SK-N-SH (cell line): ENCODE results near the gene SIM2. TPM values are rescaled to one million over a fixed set of nuclear protein-coding genes. Genes with fewer than 3 reads are reported as not detected.

Experiments
- CTCF ChIA-PET: fragments of 300-600, 350-600 bp; formaldehyde crosslinking; extraction: SDS; loops from one replicate; lab custom pipeline; 2021; lab: Yijun Ruan, JAX
- POLR2A ChIA-PET: fragments of 350-600 bp; sonication (Branson Sonifier 250); formaldehyde crosslinking; extraction: SDS; loops from one replicate; lab custom pipeline; 2020; ENCODE audit warnings: antibody characterized with exemption, inconsistent platforms; lab: Yijun Ruan, JAX
- DNase-seq: peaks from one replicate; pipeline ENCODE4 v3.0.0; 2012
- H2AFZ ChIP-seq: fragments of 200-600 bp; sonication (generic); 2 replicates; pipeline ENCODE4 v1.8.1; 2016; ENCODE audit warnings: antibody characterized with exemption, mild to moderate bottlenecking, low read depth
- H3F3A ChIP-seq: fragments of 200-600 bp; sonication (generic); replicated peaks from 2 replicates; pipeline ENCODE3; 2016; ENCODE audit warnings: antibody characterized with exemption, mild to moderate bottlenecking; ENCODE audit not compliant: insufficient read depth
- H3K27ac ChIP-seq, 2 experiments: fragments of 200-500 bp in 1 of 2; fragments of 200-600 bp in 1 of 2; sonication (Bioruptor generic) in 1 of 2; sonication (generic), shearing (Covaris generic) in 1 of 2; 2 replicates each; pipeline versions ENCODE4 v1.5.1 to v1.6.1; 2014 to 2016; ENCODE audit warnings: low read depth in 2 of 2, inconsistent platforms in 1 of 2, low read length in 1 of 2, mild to moderate bottlenecking in 1 of 2, mixed read lengths in 1 of 2
- H3K27me3 ChIP-seq: fragments of 200-600 bp; sonication (generic), shearing (Covaris generic); 2 replicates; pipeline ENCODE4 v1.6.1; 2016; ENCODE audit warnings: mixed run types; ENCODE audit not compliant: insufficient read depth
- H3K36me3 ChIP-seq, 2 experiments: fragments of 200-500 bp in 1 of 2; fragments of 200-600 bp in 1 of 2; sonication (Bioruptor generic) in 1 of 2; sonication (generic) in 1 of 2; replicated peaks in 1 of 2; 2 replicates each; pipeline versions ENCODE3 to v1.5.1; 2014 to 2016; ENCODE audit warnings: low read length in 1 of 2, mild to moderate bottlenecking in 1 of 2; ENCODE audit not compliant: insufficient read depth in 2 of 2, control insufficient read depth in 1 of 2
- H3K4me1 ChIP-seq, 2 experiments: fragments of 200-500 bp in 1 of 2; fragments of 200-600 bp in 1 of 2; sonication (Bioruptor generic) in 1 of 2; sonication (generic), shearing (Covaris generic) in 1 of 2; 2 replicates each; pipeline versions ENCODE4 v1.5.1 to v1.6.1; 2014 to 2016; ENCODE audit warnings: low read depth in 1 of 2, low read length in 1 of 2, mixed run types in 1 of 2; ENCODE audit not compliant: insufficient read depth in 2 of 2, control insufficient read depth in 1 of 2
- H3K4me2 ChIP-seq: fragments of 200-600 bp; sonication (generic), shearing (Covaris generic); 2 replicates; pipeline ENCODE4 v1.6.1; 2017; ENCODE audit warnings: mixed run types
- H3K4me3 ChIP-seq, 2 experiments: fragments of 200-500 bp in 1 of 2; fragments of 200-600 bp in 1 of 2; sonication (Bioruptor generic) in 1 of 2; sonication (generic), shearing (Covaris generic) in 1 of 2; 2 replicates each; pipeline versions ENCODE4 v1.5.1 to v1.8.1; 2014 to 2016; ENCODE audit warnings: low read depth in 2 of 2, inconsistent platforms in 1 of 2, low read length in 1 of 2, mild to moderate bottlenecking in 1 of 2, mixed read lengths in 1 of 2, moderate library complexity in 1 of 2
- H3K79me2 ChIP-seq: fragments of 200-600 bp; sonication (generic); 2 replicates; pipeline ENCODE4 v1.8.1; 2017; ENCODE audit warnings: mild to moderate bottlenecking; ENCODE audit not compliant: insufficient read depth
- H3K9ac ChIP-seq: fragments of 200-600 bp; sonication (generic); 2 replicates; pipeline ENCODE4 v1.6.1; 2017; ENCODE audit warnings: mixed run types
- H3K9me2 ChIP-seq: fragments of 200-600 bp; sonication (generic); 2 replicates; pipeline ENCODE4 v1.6.1; 2017; ENCODE audit warnings: mixed run types
- H3K9me3 ChIP-seq: fragments of 200-600 bp; sonication (generic); 2 replicates; pipeline ENCODE4 v1.6.1; 2017; ENCODE audit warnings: mixed run types, mild to moderate bottlenecking, moderate library complexity
- H4K20me1 ChIP-seq: fragments of 200-600 bp; sonication (generic); 2 replicates; pipeline ENCODE4 v1.6.1; 2017; ENCODE audit warnings: mild to moderate bottlenecking, mixed run types; ENCODE audit not compliant: insufficient read depth
- CHD2 ChIP-seq: fragments of 150-350 bp; IDR thresholded peaks from 2 replicates; pipeline ENCODE4 v1.6.1; 2018; ENCODE audit warnings: low read length; ENCODE audit not compliant: partially characterized antibody
- CTCF ChIP-seq: fragments of 200-600 bp; sonication (generic); IDR thresholded peaks from 2 replicates; pipeline ENCODE4 v1.6.1; 2017; ENCODE audit warnings: antibody characterized with exemption, mild to moderate bottlenecking, moderate library complexity
- ELF1 ChIP-seq: IDR thresholded peaks from 2 replicates; pipeline ENCODE4 v1.4.0; 2012
- EZH2phosphoT487 ChIP-seq: fragments of 200-600 bp; sonication (generic); IDR thresholded peaks from 2 replicates; pipeline ENCODE4 v1.6.1; 2017; ENCODE audit warnings: low read depth, mixed run types, mild to moderate bottlenecking, antibody characterized with exemption, moderate library complexity, borderline replicate concordance
- FOXM1 ChIP-seq: IDR thresholded peaks from 2 replicates; pipeline ENCODE4 v1.4.0; 2012; ENCODE audit warnings: low read depth, mild to moderate bottlenecking
- GABPA ChIP-seq: IDR thresholded peaks from 2 replicates; pipeline ENCODE4 v1.4.0; 2012; ENCODE audit warnings: low read depth, mild to moderate bottlenecking
- MAX ChIP-seq: IDR thresholded peaks from 2 replicates; pipeline ENCODE4 v1.4.0; 2012; ENCODE audit warnings: low read depth
- MEF2A ChIP-seq: IDR thresholded peaks from 2 replicates; pipeline ENCODE4 v1.4.0; 2012; ENCODE audit warnings: low read depth, borderline replicate concordance
- PBX3 ChIP-seq: IDR thresholded peaks from 2 replicates; pipeline ENCODE4; 2012
- RAD21 ChIP-seq: IDR thresholded peaks from 2 replicates; pipeline ENCODE4 v1.6.1; 2012; ENCODE audit warnings: mild to moderate bottlenecking, low read length
- RXRA ChIP-seq: IDR thresholded peaks from 2 replicates; pipeline ENCODE4 v1.4.0; 2012; ENCODE audit warnings: low read depth, mild to moderate bottlenecking, borderline replicate concordance
- SIN3A ChIP-seq: IDR thresholded peaks from 2 replicates; pipeline ENCODE4 v1.6.1; 2012; ENCODE audit warnings: low read depth, mild to moderate bottlenecking, low read length, moderate library complexity, borderline replicate concordance
- ZBTB33 ChIP-seq: IDR thresholded peaks from 2 replicates; pipeline ENCODE4 v1.4.0; 2012; ENCODE audit warnings: low read depth, borderline replicate concordance
- WGBS: methylation state at CpG from one replicate; pipeline ENCODE4 v1.1.6; 2017; ENCODE audit warnings: low lambda C conversion rate; 5-methylcytosine and 5-hydroxymethylcytosine counted together
- polyA plus RNA-seq, 3 experiments: library from polyadenylated mRNA; depleted of rRNA; stranded (reverse); fragments of >200 nt; gene quantifications; 2 replicates each; pipeline ENCODE4 v1.2.3, GENCODE V29; 2012

The SIM2 gene
- polyA plus RNA-seq, 1 of the 3 experiments (the other 2 are of a cell fraction): not detected

- Histone ChIP-seq H4K20me1 (peaks cover 12% of the 10 kb centered on the region; the same call in 1 of the 2 replicates), H3K27ac (no peak overlapping the region), H3K79me2 (no peaks in the 10 kb centered on the region), H3K27me3 (peaks cover 97% of the 10 kb centered on the region), H2AFZ (no peak overlapping the region), H3K9ac (no peak overlapping the region)
- WGBS: 12% methylated on average over 27 of the region's 32 CpGs
- POLR2A ChIA-PET: no interaction called here
- TF ChIP-seq EZH2phosphoT487 (peak; percentile 90), MEF2A (no peak), FOXM1 (no peak), ZBTB33 (no peak), MAX (no peak), PBX3 (no peak), RXRA (no peak), RAD21 (0 out of 2 replicates have a peak, but pooled peaks have one; percentile 21), SIN3A (no peak), GABPA (0 out of 2 replicates have a peak, but pooled peaks have one; percentile 11), CHD2 (no peak), ELF1 (no peak), CTCF (peak; percentile 22; the same call in 1 of the 2 replicates)
- TF ChIP-seq, all 33 proteins: peak for 4
- Histone ChIP-seq H3K4me2 (no peak overlapping the region), H3K4me1 (no peaks in the 10 kb centered on the region; a peak in 1 of 4 replicates), H3K9me3 (no peaks in the 10 kb centered on the region), H3K36me3 (no peaks in the 10 kb centered on the region), H3F3A (no peaks in the 10 kb centered on the region), H3K9me2 (no peaks in the 10 kb centered on the region), H3K4me3 (no peak overlapping the region)
- DNase-seq: peak; percentile 57
- CTCF ChIA-PET: interaction anchor here (1.8 to 2.0 kb wide), 2 partner anchors 15 to 204 kb away, joined by 3 to 7 read pairs; no protein-coding TSS in a partner anchor
Measured at GRCh38 chr21:36706951-36707762, 8.2 kb downstream of the SIM2 start.
